AG09309 (cell line): ENCODE data around the gene GUCY1A1.

ENCODE experiments used
- DNase-seq: peaks from one replicate; pipeline ENCODE4 v3.0.0-alpha.2; 2010; ENCODE audit warnings: low read depth
- H3K4me3 ChIP-seq: 2 replicates; pipeline ENCODE4 v1.5.1; 2011; ENCODE audit warnings: mild to moderate bottlenecking, low read depth, low read length, moderate library complexity; ENCODE audit not compliant: control insufficient read depth
- TF ChIP-seq, protein P1 (sequence below): IDR thresholded peaks from 2 replicates; pipeline ENCODE4 v1.5.1; 2011; ENCODE audit warnings: mild to moderate bottlenecking, low read depth, low read length, inconsistent platforms; ENCODE audit not compliant: insufficient read depth, control insufficient read depth; ENCODE audit errors: missing control alignments

Gene GUCY1A1

GRCh38 chr4:155763551-155763950 is 96.9 kb downstream of the GUCY1A1 start:
- H3K4me3 ChIP-seq, result no peak overlapping the region
- DNase-seq, result no peak
- TF ChIP-seq, protein P1, sequence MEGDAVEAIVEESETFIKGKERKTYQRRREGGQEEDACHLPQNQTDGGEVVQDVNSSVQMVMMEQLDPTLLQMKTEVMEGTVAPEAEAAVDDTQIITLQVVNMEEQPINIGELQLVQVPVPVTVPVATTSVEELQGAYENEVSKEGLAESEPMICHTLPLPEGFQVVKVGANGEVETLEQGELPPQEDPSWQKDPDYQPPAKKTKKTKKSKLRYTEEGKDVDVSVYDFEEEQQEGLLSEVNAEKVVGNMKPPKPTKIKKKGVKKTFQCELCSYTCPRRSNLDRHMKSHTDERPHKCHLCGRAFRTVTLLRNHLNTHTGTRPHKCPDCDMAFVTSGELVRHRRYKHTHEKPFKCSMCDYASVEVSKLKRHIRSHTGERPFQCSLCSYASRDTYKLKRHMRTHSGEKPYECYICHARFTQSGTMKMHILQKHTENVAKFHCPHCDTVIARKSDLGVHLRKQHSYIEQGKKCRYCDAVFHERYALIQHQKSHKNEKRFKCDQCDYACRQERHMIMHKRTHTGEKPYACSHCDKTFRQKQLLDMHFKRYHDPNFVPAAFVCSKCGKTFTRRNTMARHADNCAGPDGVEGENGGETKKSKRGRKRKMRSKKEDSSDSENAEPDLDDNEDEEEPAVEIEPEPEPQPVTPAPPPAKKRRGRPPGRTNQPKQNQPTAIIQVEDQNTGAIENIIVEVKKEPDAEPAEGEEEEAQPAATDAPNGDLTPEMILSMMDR, result no peak

GRCh38 chr4:155765149-155765548 is 98.5 kb downstream of the GUCY1A1 start:
- no peak for DNase-seq
- TF ChIP-seq, protein P1, result no peak
- no peak overlapping the region for H3K4me3 ChIP-seq

DNA sequence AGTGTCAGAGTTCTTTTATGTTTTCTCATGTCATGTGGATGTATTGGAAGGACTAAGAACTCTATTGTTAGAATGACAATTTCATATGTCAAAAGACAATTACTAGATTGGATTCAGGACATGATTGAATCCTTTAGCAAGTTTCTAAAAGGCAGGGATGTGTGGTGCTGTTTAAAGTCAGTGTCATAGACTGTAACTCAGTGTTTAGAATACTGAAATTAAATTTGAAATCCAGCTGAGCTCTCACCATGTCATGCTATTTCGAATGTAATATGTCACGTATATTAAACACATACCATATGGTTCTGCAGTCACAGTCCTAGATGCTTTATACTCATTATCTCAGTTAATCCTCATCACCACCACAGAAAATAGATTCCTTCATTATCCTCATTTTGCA is 100.0 kb downstream of the GUCY1A1 start:
- DNase-seq, result no peak
- no peak overlapping the region for H3K4me3 ChIP-seq
- TF ChIP-seq, protein P1, result no peak

DNA sequence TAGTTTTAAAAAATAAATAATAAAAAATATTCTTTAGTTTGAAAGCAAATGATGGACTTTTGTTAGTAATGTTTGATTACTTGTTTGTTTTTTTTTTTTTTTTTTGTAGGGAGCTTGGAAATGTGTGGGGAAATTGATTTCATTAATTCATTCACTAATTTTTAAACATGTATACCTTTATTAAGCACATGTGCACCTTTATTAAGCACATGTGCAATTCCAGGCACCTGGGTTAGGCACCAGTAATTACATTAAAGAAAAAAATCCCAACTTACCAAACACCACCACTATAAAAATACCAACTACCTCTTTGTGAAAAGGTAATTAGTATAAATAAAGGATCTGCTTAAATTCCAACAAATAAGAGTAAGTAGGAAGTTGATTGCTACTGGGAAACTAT is 101.7 kb downstream of the GUCY1A1 start:
- TF ChIP-seq, protein P1, result no peak

DNA sequence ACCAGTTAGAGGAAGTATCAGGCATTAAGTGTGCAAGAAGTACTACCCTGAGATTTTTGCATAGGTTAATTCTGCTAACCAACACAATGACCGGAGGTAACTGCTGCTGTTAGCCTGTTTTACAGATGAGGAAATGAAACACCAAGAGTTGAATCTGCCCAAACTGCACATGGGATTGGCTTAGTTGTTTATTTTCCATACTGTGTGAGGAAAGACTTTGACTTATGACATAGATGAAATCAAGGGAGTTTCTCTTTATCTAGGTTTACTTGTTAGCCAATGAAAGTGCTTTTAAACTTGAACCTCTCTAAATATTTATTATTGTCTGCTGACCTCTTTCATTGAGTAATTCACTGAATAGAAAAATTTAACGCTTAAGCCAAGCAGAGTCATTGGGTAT is 102.4 kb downstream of the GUCY1A1 start:
- no peak for DNase-seq
- H3K4me3 ChIP-seq, result no peak overlapping the region
- TF ChIP-seq, protein P1, result no peak

More for the DNA sequence above, 101.7 kb downstream of the GUCY1A1 start:
- DNase-seq, result no peak
- no peak overlapping the region for H3K4me3 ChIP-seq

DNA sequence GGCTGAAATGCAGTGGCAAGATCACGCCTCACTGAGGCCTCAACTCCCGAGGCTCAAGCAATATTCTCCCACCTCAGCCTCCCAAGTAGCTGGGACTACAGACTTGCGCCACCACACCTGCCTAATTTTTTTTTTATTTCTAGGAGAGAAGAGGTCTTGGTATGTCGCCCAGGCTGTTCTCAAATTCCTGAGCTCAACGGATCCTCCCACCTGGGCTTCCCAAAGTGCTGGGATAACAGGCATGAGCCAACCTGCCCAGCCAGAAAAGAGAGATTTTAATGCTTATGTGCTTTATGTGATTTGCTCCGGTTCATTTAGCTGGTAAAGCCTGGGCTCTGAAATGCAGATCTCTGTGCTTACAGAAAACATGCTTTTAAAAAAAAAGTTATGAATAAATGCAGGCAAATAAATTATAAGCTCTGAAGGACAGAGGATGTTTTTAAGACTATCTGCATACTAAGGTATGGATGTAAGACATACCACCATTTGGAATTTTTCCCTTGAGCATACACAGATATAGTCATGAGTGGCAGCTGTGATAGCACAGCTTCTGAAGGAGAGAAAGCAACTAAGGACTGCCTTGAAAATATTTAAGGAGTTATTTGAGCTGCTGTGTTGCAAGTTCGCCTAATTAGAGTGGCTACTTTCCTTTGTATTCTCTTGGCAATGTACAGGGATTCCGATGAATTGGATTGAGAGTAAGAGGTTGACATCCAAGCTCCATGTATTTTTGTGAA is 106.0 kb downstream of the GUCY1A1 start:
- TF ChIP-seq, protein P1, result no peak
- no peak for DNase-seq
- no peak overlapping the region for H3K4me3 ChIP-seq
